CD1c-positive myeloid dendritic cell (primary cell): ENCODE data around the gene UBL4A.
A peak's percentile ranks its signal among the peaks of the same experiment; 100 is the strongest.

Experiments used
- DNase-seq: peaks from one replicate; pipeline ENCODE4 v3.0.0-alpha.2; 2016; ENCODE audit errors: extremely low spot score

The UBL4A gene

DNA sequence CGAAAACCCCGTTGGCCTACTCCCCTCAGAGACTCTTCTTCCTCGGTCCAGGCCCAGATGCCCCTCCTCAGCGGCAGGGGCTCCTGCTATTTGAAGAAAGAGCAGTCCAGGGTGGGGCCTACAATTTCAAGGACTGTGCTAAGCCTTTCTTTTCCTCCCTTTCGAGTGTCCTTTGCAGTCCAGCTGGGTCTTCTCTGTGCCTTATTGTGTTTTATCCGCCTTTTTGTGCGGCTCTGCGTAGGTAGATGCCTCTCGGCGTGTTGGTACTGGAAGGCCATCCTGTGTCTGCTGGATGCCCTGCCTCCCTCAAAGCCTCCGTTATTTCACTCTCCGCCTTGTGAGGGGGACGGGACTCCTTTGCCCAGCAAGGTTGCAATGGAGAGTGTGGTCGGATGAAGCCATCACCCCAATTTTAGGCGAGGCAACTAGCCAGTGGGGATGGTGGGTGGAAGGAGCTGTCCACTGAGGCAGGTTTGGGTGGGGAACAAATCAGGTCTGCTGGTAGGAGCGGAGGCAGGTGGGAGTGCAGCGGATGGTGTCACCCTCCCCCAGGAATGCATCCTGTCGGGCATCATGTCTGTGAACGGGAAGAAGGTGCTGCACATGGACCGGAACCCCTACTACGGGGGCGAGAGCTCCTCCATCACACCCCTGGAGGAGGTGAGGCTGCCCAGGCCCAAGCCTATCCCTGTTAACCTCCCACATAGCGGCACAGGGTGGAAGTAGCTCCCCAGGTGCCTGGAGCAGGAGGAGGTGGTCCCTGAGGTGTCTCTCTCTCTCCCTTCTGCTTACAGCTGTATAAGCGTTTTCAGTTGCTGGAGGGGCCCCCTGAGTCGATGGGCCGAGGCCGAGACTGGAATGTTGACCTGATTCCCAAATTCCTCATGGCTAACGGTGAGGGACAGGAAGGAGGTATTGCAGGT lies 48.2 kb downstream of the UBL4A start:
- no peak for DNase-seq

DNA sequence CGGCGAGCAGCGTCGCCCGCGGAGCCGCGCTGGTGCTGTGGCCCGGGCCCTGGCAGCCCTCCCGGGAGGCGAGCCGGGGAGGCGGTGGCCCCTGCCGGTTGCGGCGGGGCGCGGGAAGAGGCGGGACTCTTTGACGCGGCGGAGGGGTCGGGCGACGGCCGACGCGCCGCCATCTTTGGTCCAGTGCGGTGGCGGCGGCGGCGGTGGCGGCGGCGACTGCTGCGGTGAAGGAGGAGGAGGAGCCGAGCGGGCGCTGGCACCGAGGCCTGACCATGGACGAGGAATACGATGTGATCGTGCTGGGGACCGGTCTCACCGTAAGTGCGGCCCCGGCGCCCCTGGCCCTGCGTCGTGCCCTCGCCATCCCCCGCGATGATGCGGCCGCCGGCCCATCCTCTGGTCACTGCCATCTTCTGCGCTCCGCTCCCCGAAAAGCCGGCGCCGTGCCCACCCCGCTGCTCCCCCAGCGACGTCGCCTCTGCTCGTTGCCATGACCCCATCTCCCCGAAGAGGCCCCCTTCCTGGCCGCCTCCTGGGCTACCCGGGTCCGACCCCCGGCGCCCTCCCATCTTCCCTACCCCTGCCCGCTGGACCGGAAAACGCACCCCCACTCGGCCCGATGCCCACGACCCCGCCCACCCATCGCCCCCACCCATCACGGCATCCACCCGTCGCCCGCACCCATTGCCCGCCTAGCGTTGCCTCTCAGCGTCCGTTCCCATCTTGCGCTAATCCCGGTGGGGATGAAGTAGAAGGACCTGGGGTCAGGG lies 49.2 kb downstream of the UBL4A start, which contains the start of gene GDI1:
Gene GDI1, plus strand, starts transcription at position 172 of the 770 bp plus-strand sequence. Its CDS starts 101 bp downstream, at position 273.
- DNase-seq: peak; percentile 49

DNA sequence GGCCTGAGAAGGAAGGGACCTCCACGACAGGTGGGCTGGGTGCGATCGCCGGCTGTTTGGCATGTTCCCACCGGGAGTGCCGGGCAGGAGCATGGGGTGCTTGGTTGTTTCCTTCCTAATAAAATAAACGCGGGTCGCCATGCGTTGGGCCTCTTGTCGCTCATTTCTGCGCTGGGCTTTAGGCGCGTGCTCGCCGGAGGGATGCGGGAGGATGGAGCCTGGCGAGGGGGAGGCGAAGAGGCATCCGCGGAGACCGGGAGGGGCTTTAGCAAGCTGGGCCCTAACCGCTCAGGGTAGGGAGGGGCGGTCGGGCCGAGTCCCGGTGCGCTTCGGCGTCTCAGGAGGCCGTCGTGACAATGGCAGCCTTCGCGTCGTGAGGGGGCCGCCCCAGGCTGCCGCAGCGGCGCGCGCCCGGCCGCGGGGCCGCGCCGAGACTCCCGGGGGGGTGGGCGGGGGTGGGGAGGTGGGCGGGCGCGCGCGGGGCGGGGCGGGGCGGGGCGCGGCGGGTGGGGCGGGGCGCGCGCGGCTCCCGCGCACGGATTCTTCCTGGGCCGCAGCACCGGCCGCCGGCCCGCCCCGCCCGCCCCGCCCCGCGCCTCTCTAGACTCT lies 49.9 kb downstream of the UBL4A start:
- DNase-seq: peak; percentile 48

DNA sequence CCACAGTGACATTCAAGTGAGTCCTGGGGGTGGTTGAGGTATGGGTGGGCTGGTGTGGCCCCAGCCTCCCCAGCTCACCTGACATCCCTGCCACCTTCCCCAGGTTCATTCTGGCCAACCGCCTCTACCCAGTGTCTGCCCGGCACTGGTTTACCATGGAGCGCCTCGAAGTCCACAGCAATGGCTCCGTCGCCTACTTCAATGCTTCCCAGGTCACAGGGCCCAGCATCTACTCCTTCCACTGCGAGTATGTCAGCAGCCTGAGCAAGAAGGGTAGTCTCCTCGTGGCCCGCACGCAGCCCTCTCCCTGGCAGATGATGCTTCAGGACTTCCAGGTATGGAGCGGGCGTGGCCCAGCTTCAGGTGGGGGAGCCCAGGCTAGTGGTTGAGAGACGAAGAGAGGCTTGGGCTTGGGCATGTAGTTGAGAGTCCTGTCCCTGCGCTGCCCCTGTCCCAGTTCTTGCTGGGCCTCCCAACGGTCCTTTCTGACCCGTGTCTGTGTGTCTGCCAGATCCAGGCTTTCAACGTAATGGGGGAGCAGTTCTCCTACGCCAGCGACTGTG lies 51.2 kb downstream of the UBL4A start:
- DNase-seq: no peak

DNA sequence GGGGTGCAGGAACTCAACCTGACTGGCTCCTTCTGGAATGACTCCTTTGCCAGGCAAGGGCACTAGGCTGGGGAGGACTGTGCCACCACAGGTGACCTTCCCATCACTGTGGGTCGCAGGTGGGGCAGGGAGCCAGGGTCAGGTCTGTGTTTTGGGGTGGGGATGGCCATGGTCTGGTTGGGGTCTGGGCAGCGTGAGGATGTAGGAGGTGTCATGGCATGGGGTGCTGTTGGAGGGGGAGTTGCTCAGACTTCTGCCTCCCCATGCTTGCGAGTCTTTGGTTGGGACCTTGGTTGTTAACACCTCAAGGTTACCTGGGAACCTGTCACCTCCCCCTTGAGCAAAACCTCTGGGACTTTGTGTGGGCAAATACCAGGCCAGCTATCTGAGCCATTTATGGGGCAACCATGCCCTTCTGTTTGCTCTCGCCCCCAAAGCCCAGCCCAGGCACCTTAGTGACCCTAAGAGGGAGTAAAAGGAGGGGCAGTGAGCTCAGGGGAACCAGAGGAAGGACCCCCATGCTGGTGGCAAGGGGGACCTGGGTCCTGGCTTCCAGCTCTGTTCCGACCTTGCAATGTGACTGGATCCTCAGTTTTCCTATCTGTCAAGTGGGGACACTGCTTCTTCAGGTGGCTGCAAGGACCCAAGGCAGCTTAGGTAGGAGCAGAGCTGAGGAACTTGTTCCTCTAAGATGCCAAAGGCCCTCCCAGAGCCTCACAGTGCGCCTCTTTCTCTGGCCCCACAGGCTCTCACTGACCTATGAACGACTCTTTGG lies 51.8 kb downstream of the UBL4A start:
- DNase-seq: no peak
